GM12878 (cell line): ENCODE data around the gene AMBRA1. TPM values are rescaled to one million over a fixed set of nuclear protein-coding genes. Genes with fewer than 3 reads are reported as not detected.

ENCODE experiments used
- E4F1 ChIP-seq: fragments of 450-650 bp; IDR thresholded peaks from 2 replicates; pipeline ENCODE4 v1.6.1; 2018; ENCODE audit warnings: borderline replicate concordance, mild to moderate bottlenecking; ENCODE audit not compliant: partially characterized antibody
- EP300 ChIP-seq, 2 experiments: fragments of 150-350 bp in 1 of 2; IDR thresholded peaks; 2 replicates each; pipeline ENCODE4 v1.6.1; 2011 to 2012; ENCODE audit warnings: low read depth in 2 of 2, low read length in 2 of 2, borderline replicate concordance in 1 of 2, improper control_type of control experiment in 1 of 2, inconsistent platforms in 1 of 2; ENCODE audit not compliant: control insufficient read depth in 1 of 2
- RUNX3 ChIP-seq: IDR thresholded peaks from 2 replicates; pipeline ENCODE4 v1.6.1; 2012; ENCODE audit warnings: low read length, inconsistent platforms
- SP1 ChIP-seq: IDR thresholded peaks from one replicate; pipeline ENCODE4 v1.6.1; 2011; ENCODE audit warnings: low read depth, low read length
- polyA plus RNA-seq, 11 experiments: library from polyadenylated mRNA; depleted of rRNA in 4 of 11; unstranded in 6 of 11; stranded (reverse) in 5 of 11; fragments of >200 nt; fragmentation: Nextera tagmentation in 4 of 11; fragmentation: Illumina TruSeq in 1 of 11; extraction: Ambion mirVana in 4 of 11; extraction: Trizol in 1 of 11; gene quantifications; 1 replicate in 1 of 11; 2 replicates in 10 of 11; pipeline versions ENCODE4 v1.2.1 to v1.2.3, GENCODE V29; 2011 to 2016; ENCODE audit warnings: inconsistent platforms in 2 of 11, missing spikeins in 2 of 11, low read depth in 1 of 11
- total RNA-seq, 4 experiments: library from RNA; depleted of rRNA in 3 of 4; stranded (reverse); fragments of >200 nt in 3 of 4; fragmentation: Illumina TruSeq in 1 of 4; extraction: Trizol in 1 of 4; gene quantifications; 2 replicates each; pipeline versions ENCODE4 v1.2.1 to v1.2.3, GENCODE V29; 2013 to 2021
- TF ChIP-seq, protein P1 (sequence below): fragments of 450-650 bp; IDR thresholded peaks from 2 replicates; pipeline ENCODE4 v1.6.1; 2017; ENCODE audit warnings: mild to moderate bottlenecking, moderate library complexity
- TF ChIP-seq, protein P2 (sequence below): IDR thresholded peaks from 2 replicates; pipeline ENCODE4 v1.6.1; 2011; ENCODE audit warnings: borderline replicate concordance, low read depth, mild to moderate bottlenecking, moderate library complexity, mixed read lengths, low read length; ENCODE audit not compliant: insufficient read depth; ENCODE audit errors: extremely low read length

AMBRA1 gene
- total and polyA plus RNA-seq, 10 of the 15 experiments (the other 5 are each of a cell fraction or from before 2014, with no cell fraction given) = 0.57 to 34.3 (median 13.7) TPM

- TF ChIP-seq EP300 (IDR thresholded peaks at IDR 0.05; ENCODE audit: borderline replicate concordance in 1 of 2, control insufficient read depth in 1 of 2, low read depth in 2 of 2, low read length in 2 of 2) (no peak), RUNX3 (no peak), E4F1 (no peak), SP1 (no peak)
- TF ChIP-seq, protein P1, sequence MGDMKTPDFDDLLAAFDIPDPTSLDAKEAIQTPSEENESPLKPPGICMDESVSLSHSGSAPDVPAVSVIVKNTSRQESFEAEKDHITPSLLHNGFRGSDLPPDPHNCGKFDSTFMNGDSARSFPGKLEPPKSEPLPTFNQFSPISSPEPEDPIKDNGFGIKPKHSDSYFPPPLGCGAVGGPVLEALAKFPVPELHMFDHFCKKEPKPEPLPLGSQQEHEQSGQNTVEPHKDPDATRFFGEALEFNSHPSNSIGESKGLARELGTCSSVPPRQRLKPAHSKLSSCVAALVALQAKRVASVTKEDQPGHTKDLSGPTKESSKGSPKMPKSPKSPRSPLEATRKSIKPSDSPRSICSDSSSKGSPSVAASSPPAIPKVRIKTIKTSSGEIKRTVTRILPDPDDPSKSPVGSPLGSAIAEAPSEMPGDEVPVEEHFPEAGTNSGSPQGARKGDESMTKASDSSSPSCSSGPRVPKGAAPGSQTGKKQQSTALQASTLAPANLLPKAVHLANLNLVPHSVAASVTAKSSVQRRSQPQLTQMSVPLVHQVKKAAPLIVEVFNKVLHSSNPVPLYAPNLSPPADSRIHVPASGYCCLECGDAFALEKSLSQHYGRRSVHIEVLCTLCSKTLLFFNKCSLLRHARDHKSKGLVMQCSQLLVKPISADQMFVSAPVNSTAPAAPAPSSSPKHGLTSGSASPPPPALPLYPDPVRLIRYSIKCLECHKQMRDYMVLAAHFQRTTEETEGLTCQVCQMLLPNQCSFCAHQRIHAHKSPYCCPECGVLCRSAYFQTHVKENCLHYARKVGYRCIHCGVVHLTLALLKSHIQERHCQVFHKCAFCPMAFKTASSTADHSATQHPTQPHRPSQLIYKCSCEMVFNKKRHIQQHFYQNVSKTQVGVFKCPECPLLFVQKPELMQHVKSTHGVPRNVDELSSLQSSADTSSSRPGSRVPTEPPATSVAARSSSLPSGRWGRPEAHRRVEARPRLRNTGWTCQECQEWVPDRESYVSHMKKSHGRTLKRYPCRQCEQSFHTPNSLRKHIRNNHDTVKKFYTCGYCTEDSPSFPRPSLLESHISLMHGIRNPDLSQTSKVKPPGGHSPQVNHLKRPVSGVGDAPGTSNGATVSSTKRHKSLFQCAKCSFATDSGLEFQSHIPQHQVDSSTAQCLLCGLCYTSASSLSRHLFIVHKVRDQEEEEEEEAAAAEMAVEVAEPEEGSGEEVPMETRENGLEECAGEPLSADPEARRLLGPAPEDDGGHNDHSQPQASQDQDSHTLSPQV = no peak
- TF ChIP-seq, protein P2, sequence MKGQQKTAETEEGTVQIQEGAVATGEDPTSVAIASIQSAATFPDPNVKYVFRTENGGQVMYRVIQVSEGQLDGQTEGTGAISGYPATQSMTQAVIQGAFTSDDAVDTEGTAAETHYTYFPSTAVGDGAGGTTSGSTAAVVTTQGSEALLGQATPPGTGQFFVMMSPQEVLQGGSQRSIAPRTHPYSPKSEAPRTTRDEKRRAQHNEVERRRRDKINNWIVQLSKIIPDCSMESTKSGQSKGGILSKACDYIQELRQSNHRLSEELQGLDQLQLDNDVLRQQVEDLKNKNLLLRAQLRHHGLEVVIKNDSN = no peak
Observed at GRCh38 chr11:46452918-46453517, 140.8 kb downstream of the AMBRA1 start (continued).
